Tibial nerve (tissue), 4 donors: ENCODE measurements around the gene MAP3K12. TPM values are rescaled to one million over a fixed set of nuclear protein-coding genes. Genes with fewer than 3 reads are reported as not detected.
A peak's percentile ranks its signal among the peaks of the same experiment; 100 is the strongest.
"Not testable (repeated sequence)": the region's sequence is repeated elsewhere in the genome, so short reads cannot be mapped to it uniquely, and the experiment has no call there.

Source experiments
- DNase-seq, 2 donors: peaks; one replicate each; pipeline ENCODE4 v3.0.0-alpha.2; 2019; ENCODE audit warnings: low spot score in 2 of 2
- H3K27ac ChIP-seq, 4 donors: fragments of 200-600 bp; sonication (generic) in 3 of 4; one replicate each; pipeline ENCODE4 v1.5.1; 2017 to 2019; ENCODE audit warnings: mild to moderate bottlenecking in 1 of 4
- H3K27me3 ChIP-seq, 2 donors: fragments of 200-600 bp; sonication (generic) in 1 of 2; one replicate each; pipeline versions ENCODE4 v1.5.1 to v1.6.0; 2017 to 2019
- H3K36me3 ChIP-seq, 3 donors: fragments of 200-600 bp; sonication (generic); one replicate each; pipeline ENCODE4 v1.5.1; 2018 to 2019
- H3K4me1 ChIP-seq, 4 donors: fragments of 200-600 bp; sonication (generic) in 3 of 4; one replicate each; pipeline ENCODE4 v1.5.1; 2017 to 2019
- H3K4me3 ChIP-seq, 4 donors: fragments of 200-600 bp; sonication (generic) in 3 of 4; one replicate each; pipeline ENCODE4 v1.5.1; 2017 to 2019; ENCODE audit warnings: mild to moderate bottlenecking in 1 of 4, moderate library complexity in 1 of 4
- H3K9me3 ChIP-seq, 4 donors: fragments of 200-600 bp; sonication (generic) in 3 of 4; one replicate each; pipeline ENCODE4 v1.5.1; 2017 to 2019
- CTCF ChIP-seq, 5 experiments: fragments of 200-600 bp in 3 of 5; fragments of 450-650 bp in 2 of 5; sonication (generic) in 3 of 5; IDR thresholded peaks; one replicate each; pipeline ENCODE4 v1.5.1; 2016 to 2019; ENCODE audit warnings: antibody characterized with exemption in 5 of 5, mild to moderate bottlenecking in 3 of 5, moderate library complexity in 2 of 5
- EP300 ChIP-seq, 2 donors: sonication (generic); formaldehyde crosslinking; IDR thresholded peaks; one replicate each; pipeline ENCODE4 v1.6.1; 2017; ENCODE audit warnings: antibody characterized with exemption in 2 of 2, mild to moderate bottlenecking in 1 of 2
- POLR2A ChIP-seq, 2 donors: fragments of 450-650 bp; IDR thresholded peaks; one replicate each; pipeline ENCODE4 v1.6.1; 2017; ENCODE audit warnings: antibody characterized with exemption in 2 of 2, mild to moderate bottlenecking in 2 of 2, moderate library complexity in 2 of 2
- WGBS, 2 donors: methylation state at CpG; one replicate each; pipeline ENCODE4 v1.1.5; 2018; 5-methylcytosine and 5-hydroxymethylcytosine counted together
- total RNA-seq, 4 donors: library from RNA; depleted of rRNA; stranded (reverse); fragments of >200 nt; gene quantifications; one replicate each; pipeline ENCODE4 v1.1.0, GENCODE V29; 2016

MAP3K12 gene, protein sequence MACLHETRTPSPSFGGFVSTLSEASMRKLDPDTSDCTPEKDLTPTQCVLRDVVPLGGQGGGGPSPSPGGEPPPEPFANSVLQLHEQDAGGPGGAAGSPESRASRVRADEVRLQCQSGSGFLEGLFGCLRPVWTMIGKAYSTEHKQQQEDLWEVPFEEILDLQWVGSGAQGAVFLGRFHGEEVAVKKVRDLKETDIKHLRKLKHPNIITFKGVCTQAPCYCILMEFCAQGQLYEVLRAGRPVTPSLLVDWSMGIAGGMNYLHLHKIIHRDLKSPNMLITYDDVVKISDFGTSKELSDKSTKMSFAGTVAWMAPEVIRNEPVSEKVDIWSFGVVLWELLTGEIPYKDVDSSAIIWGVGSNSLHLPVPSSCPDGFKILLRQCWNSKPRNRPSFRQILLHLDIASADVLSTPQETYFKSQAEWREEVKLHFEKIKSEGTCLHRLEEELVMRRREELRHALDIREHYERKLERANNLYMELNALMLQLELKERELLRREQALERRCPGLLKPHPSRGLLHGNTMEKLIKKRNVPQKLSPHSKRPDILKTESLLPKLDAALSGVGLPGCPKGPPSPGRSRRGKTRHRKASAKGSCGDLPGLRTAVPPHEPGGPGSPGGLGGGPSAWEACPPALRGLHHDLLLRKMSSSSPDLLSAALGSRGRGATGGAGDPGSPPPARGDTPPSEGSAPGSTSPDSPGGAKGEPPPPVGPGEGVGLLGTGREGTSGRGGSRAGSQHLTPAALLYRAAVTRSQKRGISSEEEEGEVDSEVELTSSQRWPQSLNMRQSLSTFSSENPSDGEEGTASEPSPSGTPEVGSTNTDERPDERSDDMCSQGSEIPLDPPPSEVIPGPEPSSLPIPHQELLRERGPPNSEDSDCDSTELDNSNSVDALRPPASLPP
- total RNA-seq = 10 to 100 TPM; 35.6 to 95.1 (median 58.3) TPM

DNA sequence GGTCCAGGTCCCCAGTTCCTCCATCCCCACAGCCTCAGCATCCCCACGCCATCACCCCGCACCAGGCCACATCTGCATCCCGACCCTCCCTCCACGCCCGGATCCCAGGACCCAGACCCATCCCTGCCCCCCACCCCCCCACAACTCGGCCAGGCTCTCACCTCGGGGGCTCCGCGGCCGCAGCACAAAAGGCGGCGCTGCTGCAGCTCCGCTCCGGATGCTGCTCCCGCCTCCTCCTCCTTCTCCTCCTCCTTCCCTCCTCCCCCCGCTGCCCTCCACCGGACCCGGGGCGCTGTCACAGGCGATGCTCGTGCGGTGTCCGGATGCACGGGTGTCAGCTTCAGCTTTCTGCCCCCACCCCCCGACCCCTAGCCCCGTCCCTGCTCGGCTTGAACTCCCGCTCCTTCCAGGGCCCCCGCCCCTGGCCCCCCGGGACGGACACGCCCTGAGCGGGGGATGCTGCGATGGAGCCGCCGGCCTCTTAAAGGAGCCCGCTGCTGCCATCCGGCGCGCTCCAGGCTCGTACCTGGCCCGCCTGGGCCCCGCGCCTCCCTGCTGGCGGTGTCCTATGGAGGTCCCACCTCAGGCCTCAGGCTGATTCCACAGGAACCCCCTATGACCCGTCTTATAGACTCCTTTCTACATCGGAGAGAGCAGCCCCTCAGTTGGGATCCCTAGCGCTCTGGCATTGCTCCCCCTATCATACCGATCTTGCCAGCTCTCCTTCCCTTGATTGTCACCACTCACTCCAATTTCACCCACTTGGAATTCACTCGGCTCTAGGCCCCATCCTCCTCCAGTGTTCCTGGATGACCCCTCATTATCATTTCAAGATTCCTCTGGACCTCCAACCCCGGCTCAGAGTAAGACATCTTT lies at the start of gene MAP3K12:
TSS of gene MAP3K12 (minus strand) at position 193 of the 876 bp plus-strand sequence. CDS start 12,067 bp downstream, outside the sequence.
- Histone ChIP-seq H3K27me3 (no peaks in the 10 kb centered on the region), H3K4me3 (peak within 1 kb of the TSS; percentile 76 to 83 (median 77)), H3K4me1 (peaks cover 2 to 65% (median 30%) of the 10 kb centered on the region in 4 donors), H3K27ac (peak within 1 kb of the TSS; percentile 94 to 100 (median 98)), H3K9me3 (no peaks in the 10 kb centered on the region), H3K36me3 (peaks cover 0 to 10% (median 0%) of the 10 kb centered on the region in 3 donors)
- peak; percentile 56 to 68 for DNase-seq
- 1% methylated on average over 49 to 51 of the region's 51 CpGs for WGBS, 2 donors
- TF ChIP-seq POLR2A (IDR thresholded peaks at IDR 0.05) (no peak), EP300 (IDR thresholded peaks at IDR 0.05) (no peak), CTCF (IDR thresholded peaks at IDR 0.05) (peak in 1 of 5 experiments; percentile 8)

- not testable (repeated sequence) for DNase-seq, H3K4me3 ChIP-seq, H3K27me3 ChIP-seq, H3K9me3 ChIP-seq, H3K27ac ChIP-seq
- peaks cover 0 to 28% (median 6%) of the 10 kb centered on the region in 4 donors for H3K4me1 ChIP-seq
- peaks cover 0 to 57% (median 0%) of the 10 kb centered on the region in 3 donors for H3K36me3 ChIP-seq
- 99% methylated on average over 6 of the region's 6 CpGs for WGBS, 2 donors
Observed at GRCh38 chr12:53548354-53548753, 49.1 kb upstream of the MAP3K12 start.

DNA sequence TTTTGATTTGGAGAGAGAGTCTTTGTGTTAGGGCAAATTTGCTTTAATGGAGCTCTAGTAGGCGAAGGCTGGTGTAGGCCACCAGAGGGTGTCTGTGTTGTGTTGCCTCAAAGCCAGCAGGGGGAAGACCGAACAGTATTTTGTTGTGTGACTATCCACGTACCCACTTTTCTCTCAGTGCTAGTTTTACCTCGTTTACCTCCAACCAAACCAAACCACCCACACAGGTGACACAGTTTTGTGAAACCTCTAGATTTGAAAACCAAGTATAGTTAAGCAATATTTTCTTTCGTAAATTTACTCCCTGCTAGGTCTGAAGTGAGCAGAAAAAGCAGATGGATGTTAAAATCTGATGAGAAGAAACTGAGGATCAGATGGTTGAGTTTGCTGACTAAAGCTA lies 44.3 kb upstream of the MAP3K12 start:
- 23 to 27% methylated on average over 5 of the region's 5 CpGs for WGBS, 2 donors
- TF ChIP-seq POLR2A (IDR thresholded peaks at IDR 0.05) (no peak), CTCF (IDR thresholded peaks at IDR 0.05) (peak; percentile 61 to 92 (median 78)), EP300 (IDR thresholded peaks at IDR 0.05) (peak in 1 of 2 donors; percentile 67)
- DNase-seq = peak; percentile 31 to 55
- Histone ChIP-seq H3K27me3 (no peaks in the 10 kb centered on the region), H3K9me3 (no peaks in the 10 kb centered on the region), H3K27ac (peak overlapping the region in 3 of 4 donors; percentile 30 to 67 (median 58)), H3K4me1 (peaks cover 0 to 29% (median 8%) of the 10 kb centered on the region in 4 donors), H3K4me3 (no peak overlapping the region), H3K36me3 (peaks cover 0 to 65% (median 5%) of the 10 kb centered on the region in 3 donors)

DNA sequence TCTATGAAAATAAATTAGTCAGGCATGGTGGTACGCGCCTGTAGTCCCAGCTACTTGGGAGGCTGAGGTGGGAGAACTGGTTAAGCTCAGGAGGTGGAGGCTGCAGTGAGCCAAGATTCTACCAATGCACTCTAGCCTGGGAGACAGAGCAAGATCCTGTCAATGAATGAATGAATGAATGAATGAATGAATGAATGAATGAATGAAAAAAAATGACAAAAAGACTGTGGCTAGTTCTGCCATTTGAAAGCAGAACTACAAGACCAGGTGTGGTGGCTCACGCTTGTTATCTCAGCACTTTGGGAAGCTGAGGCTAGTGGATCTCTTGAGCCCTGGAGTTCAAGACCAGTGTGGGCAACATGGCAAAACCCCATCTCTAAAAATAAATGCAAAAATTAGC lies 40.3 kb upstream of the MAP3K12 start:
- no peak for DNase-seq

More for the DNA sequence above, 40.3 kb upstream of the MAP3K12 start:
- no peak for TF ChIP-seq EP300 (IDR thresholded peaks at IDR 0.05)
- TF ChIP-seq CTCF (IDR thresholded peaks at IDR 0.05) = no peak
- TF ChIP-seq POLR2A (IDR thresholded peaks at IDR 0.05) = no peak
- Histone ChIP-seq H3K36me3 (peaks cover 0 to 83% (median 16%) of the 10 kb centered on the region in 3 donors), H3K4me3 (no peak overlapping the region), H3K9me3 (no peaks in the 10 kb centered on the region), H3K27ac (no peak overlapping the region), H3K4me1 (peaks cover 0 to 25% (median 13%) of the 10 kb centered on the region in 4 donors), H3K27me3 (no peaks in the 10 kb centered on the region)
- WGBS, 2 donors = 93 to 98% methylated on average over 3 of the region's 3 CpGs
